AML-193 (cell line): ENCODE data around the gene C11orf65.
A peak's percentile ranks its signal among the peaks of the same experiment; 100 is the strongest.

ENCODE experiments used
- DNase-seq, 2 experiments: peaks; one replicate each; lab custom pipeline; 2025; lab: John Stamatoyannopoulos, UW

Gene C11orf65, protein sequence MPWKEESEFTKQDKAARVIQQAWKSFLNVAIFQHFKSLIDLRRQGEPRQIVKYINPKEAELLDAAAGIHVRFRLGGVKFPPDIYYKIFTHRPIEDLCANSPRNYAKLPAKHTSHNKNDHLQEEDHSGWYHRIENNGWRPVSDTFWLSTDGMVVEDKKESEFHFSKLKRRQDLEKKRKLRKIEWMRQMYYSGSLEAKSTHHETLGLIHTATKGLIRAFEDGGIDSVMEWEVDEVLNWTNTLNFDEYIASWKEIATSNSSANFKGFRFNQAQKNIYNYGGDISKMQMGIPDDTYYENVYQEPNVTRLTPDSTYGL

DNA sequence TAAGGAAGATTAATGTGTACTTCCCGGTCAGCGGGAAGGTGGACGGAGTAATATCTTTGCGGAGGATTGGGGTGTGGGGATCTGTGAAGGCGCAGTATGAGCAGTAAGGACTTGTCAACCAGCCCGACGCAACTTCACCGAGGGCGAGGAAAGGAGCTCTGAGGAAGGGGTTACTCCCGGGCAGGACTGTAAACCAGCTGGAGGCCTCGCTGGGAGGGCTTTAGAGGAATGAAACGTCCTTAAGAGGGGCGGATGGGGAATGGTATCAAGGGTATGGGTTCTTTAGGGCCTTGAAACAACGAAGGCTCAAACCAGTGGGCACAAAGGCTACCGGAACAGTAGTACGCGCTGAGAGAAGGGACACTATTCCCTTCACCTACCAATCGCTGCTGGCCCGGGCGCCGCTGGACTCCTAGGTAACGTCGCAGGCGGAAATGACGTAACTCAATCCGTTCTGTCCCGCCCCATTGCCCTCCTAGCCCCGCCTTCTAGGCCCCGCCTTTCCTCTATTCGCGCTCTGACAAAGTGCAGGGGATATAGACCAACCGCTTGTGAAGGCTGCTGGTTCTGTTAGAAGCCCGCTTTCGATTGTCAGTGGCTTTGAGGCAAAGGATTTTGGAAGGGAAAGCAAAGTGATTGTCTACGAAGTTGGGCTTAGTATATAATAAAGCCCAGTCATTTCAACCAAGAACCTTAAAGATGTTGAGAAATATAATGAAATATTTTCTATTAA lies at the start of gene C11orf65:
C11orf65 (minus strand) TSS at position 439 of the 733 bp plus-strand sequence. CDS start 5,970 bp downstream, outside the sequence.
- DNase-seq: peak; percentile 91

DNA sequence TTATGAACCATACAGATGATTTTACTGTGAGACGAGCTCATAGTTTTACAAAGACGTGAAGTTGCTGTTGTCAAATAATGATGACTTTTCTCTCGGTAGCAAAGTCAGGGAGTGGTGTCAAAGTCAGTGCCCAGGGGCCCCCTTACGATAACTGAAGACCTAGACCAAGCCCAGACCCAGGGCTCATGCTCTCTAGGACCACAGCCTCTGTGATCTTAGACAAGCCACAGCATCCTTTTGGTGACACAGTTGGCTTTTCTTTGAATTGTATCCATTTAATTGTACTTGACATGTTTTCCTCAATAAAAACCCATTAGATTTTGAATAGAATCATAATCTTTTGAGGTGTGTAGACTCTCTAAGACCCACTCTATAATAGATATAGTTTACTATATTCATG lies 48.8 kb upstream of the C11orf65 start:
- no peak for DNase-seq

DNA sequence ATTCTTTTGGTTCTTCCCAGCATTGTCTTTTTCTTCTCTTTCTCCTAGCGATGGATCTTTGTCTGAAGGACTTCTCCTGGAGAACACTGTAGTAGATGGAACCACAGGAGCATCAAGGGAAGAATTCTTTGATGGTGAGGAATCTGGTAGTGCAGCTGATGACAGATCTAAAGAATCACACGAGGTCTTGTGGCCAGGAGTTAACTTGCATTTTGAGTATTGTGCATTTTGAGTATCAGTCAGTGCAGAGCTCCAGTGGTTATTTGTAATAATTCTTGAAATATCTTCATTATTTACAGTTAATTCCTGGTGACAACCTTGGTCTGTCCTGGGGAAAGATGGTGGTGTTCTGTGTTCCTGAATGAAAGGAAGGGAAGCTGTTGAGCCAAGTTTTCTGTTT lies 45.4 kb upstream of the C11orf65 start:
- DNase-seq: no peak

- DNase-seq: no peak
Measured at GRCh38 chr11:108511851-108512474, 44.6 kb upstream of the C11orf65 start.

DNA sequence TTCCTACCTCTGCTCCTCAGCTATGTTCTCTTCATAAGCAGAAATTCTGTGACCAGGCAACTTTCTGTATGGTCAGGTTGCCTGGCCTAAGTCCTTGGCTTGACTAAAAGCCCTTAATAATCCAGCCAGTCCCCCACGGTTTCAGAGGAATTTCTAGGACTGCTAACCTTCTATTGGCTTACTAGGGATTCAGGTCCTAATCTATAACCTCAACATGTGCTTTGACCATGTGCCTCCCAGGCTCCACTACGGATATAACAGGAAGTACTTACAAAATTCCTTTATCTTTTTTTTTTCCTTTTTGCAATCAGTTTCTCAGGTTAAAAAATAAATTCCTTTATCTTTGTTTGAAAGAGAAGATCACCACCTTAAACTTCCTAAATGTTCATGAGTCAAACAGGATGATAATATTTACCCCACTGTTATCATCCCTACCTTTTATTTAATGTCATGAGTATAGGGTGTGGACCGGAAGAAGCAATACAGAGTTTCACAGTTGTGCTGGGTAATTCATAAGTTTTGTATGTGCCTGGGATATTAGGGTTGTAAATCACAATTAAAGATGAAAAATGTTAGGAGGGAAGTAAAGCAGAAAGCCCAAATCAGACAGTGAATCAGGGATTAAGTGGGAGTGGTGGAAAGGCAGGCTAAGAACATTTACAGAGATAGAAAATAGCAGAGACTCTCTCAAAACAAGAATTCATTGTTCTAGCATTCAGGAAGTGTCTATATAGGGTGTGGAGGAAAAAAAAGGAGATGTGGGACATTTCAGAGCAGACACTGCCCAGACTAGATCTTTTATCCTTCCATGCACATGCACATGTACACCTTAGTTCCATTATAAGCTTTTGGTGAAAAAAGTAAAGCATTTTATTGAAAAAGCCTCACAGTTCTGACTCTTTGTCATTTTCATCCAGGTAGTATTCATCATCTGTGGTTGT lies 41.6 kb upstream of the C11orf65 start:
- DNase-seq: no peak

- DNase-seq: no peak
Measured at GRCh38 chr11:108501396-108501795, 34.1 kb upstream of the C11orf65 start.

DNA sequence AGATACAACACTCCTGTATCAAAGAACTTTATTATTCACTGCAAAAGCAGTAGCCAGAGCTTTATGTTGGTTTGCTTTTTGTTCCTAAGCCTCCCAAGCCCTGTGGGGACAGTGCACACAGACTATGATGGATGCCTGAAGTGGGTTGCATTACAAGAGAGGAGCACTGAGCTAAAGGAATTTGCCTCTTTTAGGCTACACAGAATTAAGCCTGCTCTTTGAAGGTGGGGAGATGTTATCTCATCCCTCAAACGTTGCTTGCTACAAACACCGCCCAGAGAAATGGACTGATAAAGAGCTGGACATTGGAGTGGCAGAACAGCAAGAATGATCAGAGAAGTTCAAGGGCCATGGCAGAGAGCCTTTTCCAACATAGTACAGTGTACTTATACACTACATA lies 33.4 kb upstream of the C11orf65 start:
- DNase-seq: no peak

DNA sequence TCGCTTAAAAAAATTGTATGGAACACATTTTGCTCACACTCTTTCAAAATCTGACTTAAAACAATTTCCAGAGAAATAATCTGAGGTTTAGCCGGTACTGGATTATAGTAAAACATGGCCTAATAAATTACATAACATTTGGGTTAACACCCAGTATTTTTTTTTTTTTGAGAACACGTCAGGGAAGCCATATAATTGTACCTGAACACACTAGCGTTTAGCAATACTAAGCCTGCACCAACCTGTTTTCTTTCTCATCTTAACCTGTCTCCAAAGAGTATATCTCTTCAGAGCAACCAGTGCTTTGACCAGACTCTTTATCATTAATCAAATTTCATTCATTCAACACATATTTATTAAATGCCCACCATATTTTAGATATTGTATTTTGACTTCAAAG lies 32.8 kb upstream of the C11orf65 start:
- DNase-seq: no peak

- no peak for DNase-seq
Measured at GRCh38 chr11:108498816-108499408, 31.6 kb upstream of the C11orf65 start.

GRCh38 chr11:108498046-108498815 lies 30.9 kb upstream of the C11orf65 start, which contains the start of gene POGLUT3:
POGLUT3 (minus strand) TSS chr11:108498384; CDS start chr11:108498366, 18 bp downstream.
- DNase-seq: peak; percentile 39 to 41

GRCh38 chr11:108497317-108498045 lies 30.2 kb upstream of the C11orf65 start:
- DNase-seq: peak; percentile 86 to 88

GRCh38 chr11:108496643-108497256 lies 29.4 kb upstream of the C11orf65 start:
- no peak for DNase-seq

- no peak for DNase-seq
Measured at GRCh38 chr11:108495326-108495725, 28.0 kb upstream of the C11orf65 start.

GRCh38 chr11:108494182-108494581 lies 26.9 kb upstream of the C11orf65 start:
- DNase-seq: no peak

- DNase-seq: no peak
Measured at GRCh38 chr11:108491936-108492335, 24.6 kb upstream of the C11orf65 start.

DNA sequence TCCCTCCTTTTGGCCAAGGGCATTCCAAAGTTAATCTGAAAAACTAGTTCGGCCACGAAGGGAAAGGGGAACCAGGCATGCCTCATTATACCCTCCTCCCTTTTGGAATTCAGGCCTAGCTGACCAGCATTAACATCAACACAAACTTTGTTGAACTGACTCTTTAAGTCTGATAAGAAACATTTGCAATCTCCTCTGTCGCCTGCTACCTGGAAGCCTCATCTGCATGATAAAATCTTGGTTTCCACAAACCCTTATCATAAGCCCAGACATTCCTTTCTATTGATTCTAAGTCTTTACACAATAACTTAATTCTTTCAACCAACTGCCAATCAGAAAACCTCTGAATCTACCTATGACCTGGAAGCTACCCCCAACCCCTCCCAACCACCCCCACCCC lies 19.5 kb upstream of the C11orf65 start:
- DNase-seq: no peak

GRCh38 chr11:108486331-108486730 lies 19.0 kb upstream of the C11orf65 start:
- no peak for DNase-seq

- no peak for DNase-seq
Measured at GRCh38 chr11:108483163-108483562, 15.8 kb upstream of the C11orf65 start.
